Endothelial cell of umbilical vein (primary cell): Measurements from ENCODE around the gene FAU. TPM values are rescaled to one million over a fixed set of nuclear protein-coding genes. Genes with fewer than 3 reads are reported as not detected.

Experiments
- BruUV-seq: library from RNA; stranded (reverse); fragments of 400-500 nt; replicated peaks from 2 replicates; lab custom pipeline; 2021; lab: Mats Ljungman, UMichigan
- CTCF ChIA-PET: fragments of 300-600, 350-600 bp; sonication (Branson Sonifier 250); formaldehyde crosslinking; loops from one replicate; lab custom pipeline; 2021; ENCODE audit warnings: antibody characterized with exemption, inconsistent platforms; lab: Charles Lee
- POLR2A ChIA-PET: fragments of 300-600, 350-600 bp; sonication (Branson Sonifier 250); formaldehyde crosslinking; loops from one replicate; lab custom pipeline; 2021; ENCODE audit warnings: antibody characterized with exemption, inconsistent platforms; lab: Charles Lee
- DNase-seq: peaks from one replicate; pipeline ENCODE4 v3.0.0-alpha.2; 2011; ENCODE audit warnings: low read depth, low spot score
- FAIRE-seq: peaks from 2 replicates; lab custom pipeline; 2011; peaks lifted over from hg19 to GRCh38; lab: Jason Lieb, UNC
- H2AFZ ChIP-seq: 2 replicates; pipeline ENCODE4 v1.6.0; 2012; ENCODE audit warnings: low read depth, low read length, control low read depth, inconsistent platforms
- H3K27ac ChIP-seq: 2 replicates; pipeline ENCODE4 v1.5.1; 2011; ENCODE audit warnings: low read depth, mild to moderate bottlenecking, control low read depth, low read length, moderate library complexity; ENCODE audit not compliant: insufficient read depth
- H3K27me3 ChIP-seq, 2 experiments: 2 replicates each; pipeline versions ENCODE4 v1.6.0 to v1.6.1; 2011; ENCODE audit warnings: low read length in 2 of 2, mixed read lengths in 1 of 2; ENCODE audit not compliant: control insufficient read depth in 2 of 2, insufficient read depth in 2 of 2
- H3K36me3 ChIP-seq, 2 experiments: 2 replicates in 1 of 2; 3 replicates in 1 of 2; pipeline ENCODE4 v1.5.1; 2011; ENCODE audit warnings: low read length in 2 of 2, mild to moderate bottlenecking in 1 of 2, moderate library complexity in 1 of 2; ENCODE audit not compliant: control insufficient read depth in 2 of 2, insufficient read depth in 2 of 2; ENCODE audit errors: extremely low read depth in 1 of 2
- H3K4me1 ChIP-seq: 3 replicates; pipeline ENCODE4 v1.5.1; 2011; ENCODE audit warnings: mild to moderate bottlenecking, low read length; ENCODE audit not compliant: control insufficient read depth, insufficient read depth; ENCODE audit errors: extremely low read depth
- H3K4me2 ChIP-seq: 2 replicates; pipeline ENCODE4 v1.6.1; 2011; ENCODE audit warnings: low read length, control low read depth, mixed read lengths; ENCODE audit not compliant: insufficient read depth
- H3K4me3 ChIP-seq, 3 experiments: fragments of 200-600 bp in 1 of 3; sonication (generic), shearing (Covaris generic) in 1 of 3; replicated peaks in 1 of 3; 2 replicates each; pipeline ENCODE4 v1.5.1; 2011 to 2016; ENCODE audit warnings: control low read depth in 3 of 3, low read length in 3 of 3, mild to moderate bottlenecking in 2 of 3, inconsistent platforms in 1 of 3, low read depth in 1 of 3, moderate library complexity in 1 of 3; ENCODE audit not compliant: insufficient read depth in 1 of 3
- H3K79me2 ChIP-seq: 2 replicates; pipeline ENCODE4 v1.6.0; 2012; ENCODE audit warnings: low read length, inconsistent platforms; ENCODE audit not compliant: control insufficient read depth, insufficient read depth
- H3K9ac ChIP-seq: replicated peaks from 2 replicates; pipeline ENCODE3; 2011; ENCODE audit warnings: low read length, control low read depth; ENCODE audit not compliant: insufficient read depth; ENCODE audit errors: extremely low read depth
- H3K9me1 ChIP-seq: replicated peaks from 3 replicates; pipeline ENCODE4 v1.6.0; 2011; ENCODE audit warnings: mild to moderate bottlenecking, low read length; ENCODE audit not compliant: control insufficient read depth, insufficient read depth; ENCODE audit errors: extremely low read depth
- H3K9me3 ChIP-seq: replicated peaks from 2 replicates; pipeline ENCODE4 v1.5.1; 2012; ENCODE audit warnings: low read length, inconsistent platforms; ENCODE audit not compliant: control insufficient read depth, insufficient read depth
- H4K20me1 ChIP-seq: replicated peaks from 2 replicates; pipeline ENCODE3; 2011; ENCODE audit warnings: mild to moderate bottlenecking, low read length; ENCODE audit not compliant: control insufficient read depth, insufficient read depth; ENCODE audit errors: extremely low read depth
- EZH2 ChIP-seq: IDR thresholded peaks from 2 replicates; pipeline ENCODE4 v1.6.1; 2012; ENCODE audit warnings: borderline replicate concordance, low read depth, mild to moderate bottlenecking, moderate library complexity, low read length, inconsistent platforms; ENCODE audit not compliant: severe bottlenecking
- FOS ChIP-seq: IDR thresholded peaks from 2 replicates; pipeline ENCODE4 v1.6.1; 2011; ENCODE audit warnings: mild to moderate bottlenecking, low read length, moderate library complexity, borderline replicate concordance; ENCODE audit not compliant: insufficient read depth
- GATA2 ChIP-seq: IDR thresholded peaks from 2 replicates; pipeline ENCODE4 v1.7.0; 2011; ENCODE audit warnings: low read depth, mild to moderate bottlenecking, moderate library complexity, mixed read lengths, low read length; ENCODE audit not compliant: insufficient read length, insufficient read depth
- JUN ChIP-seq: IDR thresholded peaks from 2 replicates; pipeline ENCODE4 v1.6.1; 2011; ENCODE audit warnings: borderline replicate concordance, low read depth; ENCODE audit not compliant: insufficient read length, insufficient read depth
- MAX ChIP-seq: IDR thresholded peaks from 2 replicates; pipeline ENCODE4 v1.6.1; 2011; ENCODE audit not compliant: insufficient read depth, insufficient read length
- MYC ChIP-seq: IDR thresholded peaks from one replicate; pipeline ENCODE4 v1.6.1; 2011; ENCODE audit warnings: mild to moderate bottlenecking, low read depth, low read length
- POLR2A ChIP-seq: IDR thresholded peaks from 2 replicates; pipeline ENCODE4 v1.6.1; 2012; ENCODE audit warnings: low read depth, mild to moderate bottlenecking, control low read depth, low read length
- POLR2AphosphoS5 ChIP-seq: IDR thresholded peaks from 2 replicates; pipeline ENCODE4 v1.6.1; 2012; ENCODE audit warnings: low read depth, mild to moderate bottlenecking, control low read depth, low read length, moderate library complexity; ENCODE audit not compliant: insufficient read depth
- dilution Hi-C: fragments of 300-500 bp; cut with MboI; formaldehyde crosslinking; loops from one replicate; pipeline ENCODE4 v1.15.0; 2019; ENCODE audit warnings: low sequenced_read_pairs; ENCODE audit not compliant: extremely low pct_ligation_motif_present
- intact Hi-C: fragments of 100-400 bp; cut with micrococcal nuclease; formaldehyde crosslinking; loops from one replicate; pipeline ENCODE4 v1.10.0; 2022
- polyA plus RNA-seq, 4 experiments: library from polyadenylated mRNA; depleted of rRNA in 3 of 4; stranded (reverse) in 3 of 4; unstranded in 1 of 4; fragments of >200 nt; gene quantifications; 2 replicates each; pipeline versions ENCODE4 v1.2.1 to v1.2.3, GENCODE V29; 2011 to 2012; ENCODE audit warnings: missing spikeins in 1 of 4
- total RNA-seq: library from RNA; stranded (reverse); gene quantifications from 2 replicates; pipeline ENCODE4 v1.2.3, GENCODE V29; 2021
- TF ChIP-seq, protein P1 (sequence below), 2 donors: IDR thresholded peaks; 1 replicate in 1 of 2; 2 replicates in 1 of 2; pipeline ENCODE4 v1.5.1; 2011; ENCODE audit warnings: low read length in 2 of 2, mild to moderate bottlenecking in 2 of 2, moderate library complexity in 2 of 2, control low read depth in 1 of 2, inconsistent platforms in 1 of 2, low read depth in 1 of 2; ENCODE audit not compliant: insufficient read depth in 1 of 2; ENCODE audit errors: extremely low read depth in 1 of 2

FAU gene
- total and polyA plus RNA-seq, 2 donors (not counting 3 experiments of a cell fraction or from before 2014, with no cell fraction given), result 741 to 746 TPM

GRCh38 chr11:65167656-65168055, 45.7 kb upstream of the FAU start:
- H2AFZ ChIP-seq, result no peak overlapping the region
- H3K79me2 ChIP-seq, result no peaks in the 10 kb centered on the region
- TF ChIP-seq MAX (no peak), POLR2AphosphoS5 (no peak), GATA2 (no peak), JUN (no peak)
- TF ChIP-seq, protein P1, sequence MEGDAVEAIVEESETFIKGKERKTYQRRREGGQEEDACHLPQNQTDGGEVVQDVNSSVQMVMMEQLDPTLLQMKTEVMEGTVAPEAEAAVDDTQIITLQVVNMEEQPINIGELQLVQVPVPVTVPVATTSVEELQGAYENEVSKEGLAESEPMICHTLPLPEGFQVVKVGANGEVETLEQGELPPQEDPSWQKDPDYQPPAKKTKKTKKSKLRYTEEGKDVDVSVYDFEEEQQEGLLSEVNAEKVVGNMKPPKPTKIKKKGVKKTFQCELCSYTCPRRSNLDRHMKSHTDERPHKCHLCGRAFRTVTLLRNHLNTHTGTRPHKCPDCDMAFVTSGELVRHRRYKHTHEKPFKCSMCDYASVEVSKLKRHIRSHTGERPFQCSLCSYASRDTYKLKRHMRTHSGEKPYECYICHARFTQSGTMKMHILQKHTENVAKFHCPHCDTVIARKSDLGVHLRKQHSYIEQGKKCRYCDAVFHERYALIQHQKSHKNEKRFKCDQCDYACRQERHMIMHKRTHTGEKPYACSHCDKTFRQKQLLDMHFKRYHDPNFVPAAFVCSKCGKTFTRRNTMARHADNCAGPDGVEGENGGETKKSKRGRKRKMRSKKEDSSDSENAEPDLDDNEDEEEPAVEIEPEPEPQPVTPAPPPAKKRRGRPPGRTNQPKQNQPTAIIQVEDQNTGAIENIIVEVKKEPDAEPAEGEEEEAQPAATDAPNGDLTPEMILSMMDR (IDR thresholded peaks at IDR 0.05; ENCODE audit: extremely low read depth in 1 of 2, insufficient read depth in 1 of 2, low read depth in 1 of 2, low read length in 2 of 2), result no peak
- BruUV-seq, result no TSS peak
- dilution Hi-C loops (no loop called here), intact Hi-C loops (no loop called here)
- H3K27me3 ChIP-seq, result no peaks in the 10 kb centered on the region
- no peak overlapping the region for H3K4me3 ChIP-seq
- no peak overlapping the region for H3K4me2 ChIP-seq
- H3K9ac ChIP-seq, result no peak overlapping the region
- ChIA-PET CTCF (interaction anchor here (1.4 kb wide), 1 partner anchor 57 kb away, joined by 3 read pairs; no protein-coding TSS in a partner anchor), POLR2A (no interaction called here)
- DNase-seq (no peak), FAIRE-seq (no peak)
- H3K36me3 ChIP-seq, result no peaks in the 10 kb centered on the region
- no peaks in the 10 kb centered on the region for H3K9me3 ChIP-seq
- H4K20me1 ChIP-seq, result no peaks in the 10 kb centered on the region
- H3K4me1 ChIP-seq, result peaks cover 15% of the 10 kb centered on the region
- no peak overlapping the region for H3K27ac ChIP-seq
- H3K9me1 ChIP-seq, result no peaks in the 10 kb centered on the region

GRCh38 chr11:65166893-65167292, 45.0 kb upstream of the FAU start:
- Histone ChIP-seq H3K4me3 (no peak overlapping the region), H3K9me1 (no peaks in the 10 kb centered on the region), H2AFZ (no peak overlapping the region), H3K4me1 (peaks cover 15% of the 10 kb centered on the region), H3K27me3 (no peaks in the 10 kb centered on the region), H3K36me3 (no peaks in the 10 kb centered on the region), H3K79me2 (no peaks in the 10 kb centered on the region), H3K9ac (no peak overlapping the region), H4K20me1 (no peaks in the 10 kb centered on the region), H3K4me2 (no peak overlapping the region), H3K27ac (no peak overlapping the region), H3K9me3 (no peaks in the 10 kb centered on the region)
- dilution Hi-C loops (no loop called here), intact Hi-C loops (no loop called here)
- ChIA-PET POLR2A (no interaction called here), CTCF (interaction anchor here (1.4 kb wide), 1 partner anchor 56 kb away, joined by 3 read pairs; no protein-coding TSS in a partner anchor)
- no peak for DNase-seq
- no peak for FAIRE-seq
- TF ChIP-seq GATA2, result no peak
- TF ChIP-seq POLR2A, result no peak
- TF ChIP-seq, protein P1 (IDR thresholded peaks at IDR 0.05; ENCODE audit: extremely low read depth in 1 of 2, insufficient read depth in 1 of 2, low read depth in 1 of 2, low read length in 2 of 2), result no peak
- TF ChIP-seq POLR2AphosphoS5, result no peak
- TF ChIP-seq MYC, result no peak
- TF ChIP-seq MAX, result no peak
- no peak for TF ChIP-seq JUN
- no peak for TF ChIP-seq FOS
- no peak for TF ChIP-seq EZH2
- BruUV-seq, result no TSS peak
